Fibroblast of the aortic adventitia (primary cell): Measurements from ENCODE around the gene DISP3. TPM values are rescaled to one million over a fixed set of nuclear protein-coding genes. Genes with fewer than 3 reads are reported as not detected.

ENCODE experiments used
- DNase-seq: peaks from one replicate; pipeline ENCODE4 v3.0.0-alpha.2; 2010; ENCODE audit warnings: low read depth
- H3K4me3 ChIP-seq: 2 replicates; pipeline ENCODE4 v1.5.1; 2011; ENCODE audit warnings: low read depth, mild to moderate bottlenecking, control low read depth, low read length, moderate library complexity
- CTCF ChIP-seq: IDR thresholded peaks from 2 replicates; pipeline ENCODE4 v1.5.1; 2011; ENCODE audit warnings: mild to moderate bottlenecking, low read length, control low read depth, inconsistent platforms; ENCODE audit not compliant: insufficient read depth
- total RNA-seq: library from RNA; depleted of rRNA; stranded (reverse); fragments of >200 nt; gene quantifications from 2 replicates; pipeline ENCODE4 v1.2.3, GENCODE V29; 2012; ENCODE audit warnings: low replicate concordance

The DISP3 gene
- total RNA-seq, 1 donor: not detected

- DNase-seq: no peak
- no peak overlapping the region for H3K4me3 ChIP-seq
- TF ChIP-seq CTCF: no peak
These were observed 20.8 kb downstream of the DISP3 start for GRCh38 chr1:11499601-11500331.

GRCh38 chr1:11500881-11501280 lies 21.9 kb downstream of the DISP3 start:
- H3K4me3 ChIP-seq: no peak overlapping the region
- TF ChIP-seq CTCF: no peak
- DNase-seq: no peak

GRCh38 chr1:11501491-11501897 lies 22.5 kb downstream of the DISP3 start:
- no peak overlapping the region for H3K4me3 ChIP-seq
- TF ChIP-seq CTCF: no peak
- no peak for DNase-seq

- H3K4me3 ChIP-seq: no peak overlapping the region
- no peak for TF ChIP-seq CTCF
- no peak for DNase-seq
These were observed 23.0 kb downstream of the DISP3 start for GRCh38 chr1:11501906-11502485.

GRCh38 chr1:11502516-11502915 lies 23.6 kb downstream of the DISP3 start:
- TF ChIP-seq CTCF: no peak
- no peak for DNase-seq
- no peak overlapping the region for H3K4me3 ChIP-seq

- DNase-seq: no peak
- H3K4me3 ChIP-seq: no peak overlapping the region
- TF ChIP-seq CTCF: no peak
These were observed 25.6 kb downstream of the DISP3 start for GRCh38 chr1:11504599-11504998.
